Adrenal gland (tissue), 12 donors: ENCODE measurements around the gene BTBD9. TPM values are rescaled to one million over a fixed set of nuclear protein-coding genes. Genes with fewer than 3 reads are reported as not detected.

Source experiments
- DNase-seq, 7 donors: peaks; one replicate each; pipeline ENCODE4 v3.0.0-alpha.2; 2019 to 2020
- H3K27ac ChIP-seq, 5 donors: fragments of 200-600 bp; sonication (generic) in 4 of 5; 1 replicate in 3 of 5; 2 replicates in 2 of 5; pipeline versions ENCODE4 v1.5.1 to v1.8.0; 2016 to 2020; ENCODE audit warnings: mild to moderate bottlenecking in 1 of 5
- H3K27me3 ChIP-seq: fragments of 200-600 bp; 2 replicates; pipeline ENCODE4 v1.8.0; 2021
- H3K36me3 ChIP-seq, 2 donors: fragments of 200-600 bp; replicated peaks in 1 of 2; 1 replicate in 1 of 2; 2 replicates in 1 of 2; pipeline versions ENCODE4 v1.5.1 to v1.8.0; 2018 to 2022
- H3K4me1 ChIP-seq, 2 donors: fragments of 200-600 bp; replicated peaks in 1 of 2; 1 replicate in 1 of 2; 2 replicates in 1 of 2; pipeline versions ENCODE4 v1.5.1 to v1.8.0; 2018 to 2021
- H3K4me3 ChIP-seq, 4 donors: fragments of 200-600 bp; sonication (generic) in 3 of 4; one replicate each; pipeline ENCODE4 v1.5.1; 2016 to 2018
- H3K9me3 ChIP-seq, 3 donors: fragments of 200-600 bp; sonication (generic) in 1 of 3; replicated peaks in 1 of 3; 1 replicate in 2 of 3; 2 replicates in 1 of 3; pipeline versions ENCODE4 v1.5.1 to v1.8.0; 2016 to 2021
- CTCF ChIP-seq, 6 experiments: fragments of 450-650 bp in 4 of 6; fragments of 200-600 bp in 2 of 6; sonication (generic) in 1 of 6; IDR thresholded peaks; 1 replicate in 5 of 6; 2 replicates in 1 of 6; pipeline versions ENCODE4 v1.5.1 to v1.8.0; 2016 to 2021; ENCODE audit warnings: antibody characterized with exemption in 6 of 6, mild to moderate bottlenecking in 2 of 6, moderate library complexity in 1 of 6
- POLR2A ChIP-seq, 2 donors: fragments of 450-650 bp; IDR thresholded peaks; one replicate each; pipeline ENCODE4 v1.6.1; 2017; ENCODE audit warnings: antibody characterized with exemption in 2 of 2, mild to moderate bottlenecking in 2 of 2, moderate library complexity in 1 of 2
- WGBS, 4 donors: extraction: QIAGEN DNeasy Blood & Tissue Kit in 2 of 4; methylation state at CpG; one replicate each; pipeline versions ENCODE4 v1.1.5 to v1.1.7; 2013 to 2017; 5-methylcytosine and 5-hydroxymethylcytosine counted together
- intact Hi-C, 2 donors: fragments of 100-400 bp; cut with DNase I; formaldehyde crosslinking; loops; one replicate each; pipeline versions ENCODE4 v1.14.1 to v1.15.0; 2022 to 2023
- polyA plus RNA-seq, 3 donors: library from polyadenylated mRNA; stranded (reverse); fragments of 200-250 nt in 2 of 3; fragments of 350-450 nt in 1 of 3; fragmentation: Illumina TruSeq in 1 of 3; extraction: RNeasy Lipid Tissue Mini Kit (QIAGEN cat#74804) in 1 of 3; gene quantifications; one replicate each; pipeline ENCODE4 v1.2.3, GENCODE V29; 2013 to 2014
- total RNA-seq, 9 donors: library from RNA; depleted of rRNA in 4 of 9; stranded (reverse); fragments of >200 nt in 4 of 9; fragments of 120-200 nt in 1 of 9; fragmentation: NEBNext Ultra II Directional in 1 of 9; extraction: Animal tissue kit (Norgen Biotek cat#: 25700) in 1 of 9; gene quantifications; one replicate each; pipeline versions ENCODE4 v1.1.0 to v1.2.4, GENCODE V29; 2013 to 2023
- donor health status: healthy with polysubstance abuse.
- donor health status: Bipolar disorder and iron deficiency.
- donor health status: DM: yes; HTN: yes; CAD: no.
- donor health status: DM: no; HTN: no; CAD: no.
- donor health status: DM: no; HTN: no; CAD: no.
- donor health status: DM: yes; HTN: yes; CAD: no.

Gene BTBD9
- total and polyA plus RNA-seq, 12 donors, result 2.4 to 29.6 (median 18.1) TPM

- H3K36me3 ChIP-seq, result peaks cover 0 to 13% of the 10 kb centered on the region in 2 donors
- TF ChIP-seq CTCF (IDR thresholded peaks at IDR 0.05), result no peak
- TF ChIP-seq POLR2A (IDR thresholded peaks at IDR 0.05), result no peak
- peak in 1 of 7 donors; percentile 23 for DNase-seq
- no peaks in the 10 kb centered on the region for H3K9me3 ChIP-seq
- H3K4me3 ChIP-seq, result no peak overlapping the region
- WGBS, 4 donors, result 88 to 96% (median 93%) methylated on average over 11 to 16 of the region's 16 CpGs
- no peaks in the 10 kb centered on the region for H3K27me3 ChIP-seq
- no peak overlapping the region for H3K27ac ChIP-seq
- no peaks in the 10 kb centered on the region for H3K4me1 ChIP-seq
- intact Hi-C loops, result no loop called here
These were observed 485.9 kb downstream of the BTBD9 start for GRCh38 chr6:38153798-38154345.

- Histone ChIP-seq H3K4me1 (no peaks in the 10 kb centered on the region), H3K4me3 (no peak overlapping the region), H3K9me3 (no peaks in the 10 kb centered on the region), H3K27me3 (no peaks in the 10 kb centered on the region), H3K36me3 (peaks cover 0 to 13% of the 10 kb centered on the region in 2 donors), H3K27ac (no peak overlapping the region)
- peak in 1 of 7 donors; percentile 49 for DNase-seq
- intact Hi-C loops, result no loop called here
- WGBS, 4 donors, result 85 to 98% (median 91%) methylated on average over 10 to 23 of the region's 23 CpGs
- no peak for TF ChIP-seq POLR2A (IDR thresholded peaks at IDR 0.05)
- TF ChIP-seq CTCF (IDR thresholded peaks at IDR 0.05), result no peak
These were observed 486.5 kb downstream of the BTBD9 start for GRCh38 chr6:38153076-38153797.

- WGBS, 4 donors, result 81 to 94% (median 92%) methylated on average over 8 of the region's 8 CpGs
- TF ChIP-seq CTCF (IDR thresholded peaks at IDR 0.05) (no peak), POLR2A (IDR thresholded peaks at IDR 0.05) (no peak)
- Histone ChIP-seq H3K36me3 (peaks cover 0 to 13% of the 10 kb centered on the region in 2 donors), H3K9me3 (no peaks in the 10 kb centered on the region), H3K27me3 (no peaks in the 10 kb centered on the region), H3K4me3 (no peak overlapping the region), H3K27ac (no peak overlapping the region), H3K4me1 (no peaks in the 10 kb centered on the region)
- intact Hi-C loops, result no loop called here
- DNase-seq, result no peak
These were observed 487.1 kb downstream of the BTBD9 start for GRCh38 chr6:38152620-38153019.

- TF ChIP-seq CTCF (IDR thresholded peaks at IDR 0.05), result no peak
- TF ChIP-seq POLR2A (IDR thresholded peaks at IDR 0.05), result no peak
- intact Hi-C loops, result no loop called here
- H3K27ac ChIP-seq, result no peak overlapping the region
- peak in 1 of 7 donors; percentile 46 for DNase-seq
- WGBS, 4 donors, result 93 to 98% (median 97%) methylated on average over 20 to 22 of the region's 22 CpGs
- no peaks in the 10 kb centered on the region for H3K4me1 ChIP-seq
- no peaks in the 10 kb centered on the region for H3K9me3 ChIP-seq
- H3K36me3 ChIP-seq, result peaks cover 0 to 13% of the 10 kb centered on the region in 2 donors
- no peaks in the 10 kb centered on the region for H3K27me3 ChIP-seq
- no peak overlapping the region for H3K4me3 ChIP-seq
These were observed 487.9 kb downstream of the BTBD9 start for GRCh38 chr6:38151580-38152500.
